ENCODE data around the gene MPV17L2.

DNA sequence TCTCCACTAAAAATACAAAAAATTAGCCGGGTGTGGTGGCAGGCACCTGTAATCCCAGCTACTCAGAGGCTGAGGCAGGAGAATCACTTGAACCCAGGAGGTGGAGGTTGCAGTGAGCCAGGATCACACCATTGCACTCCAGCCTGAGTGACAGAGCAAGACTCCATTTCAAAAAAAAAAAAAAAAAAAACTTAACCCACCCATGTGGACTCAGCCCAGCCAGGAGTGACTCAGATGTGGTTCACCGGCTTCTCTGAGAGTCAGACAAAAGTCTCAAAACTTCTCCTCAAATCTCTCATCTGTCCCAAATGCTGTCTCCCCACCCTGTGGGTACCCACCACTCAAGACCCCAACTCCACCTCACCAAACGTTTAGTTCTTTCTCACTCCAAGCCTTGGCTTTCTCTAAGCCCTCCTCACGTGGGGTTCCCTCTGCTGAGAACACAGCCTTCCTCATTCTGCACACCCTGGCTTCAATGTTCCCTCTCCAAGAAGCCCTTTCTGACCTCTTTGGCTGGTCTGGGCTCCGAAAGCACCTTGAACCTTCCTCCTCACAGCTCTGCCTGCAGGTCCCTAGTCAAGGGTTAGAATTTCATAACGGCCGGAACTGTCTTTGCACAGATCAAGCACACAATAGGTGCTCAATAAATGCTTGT lies 21.9 kb downstream of the MPV17L2 start:
- TF ChIP-seq, protein P1, sequence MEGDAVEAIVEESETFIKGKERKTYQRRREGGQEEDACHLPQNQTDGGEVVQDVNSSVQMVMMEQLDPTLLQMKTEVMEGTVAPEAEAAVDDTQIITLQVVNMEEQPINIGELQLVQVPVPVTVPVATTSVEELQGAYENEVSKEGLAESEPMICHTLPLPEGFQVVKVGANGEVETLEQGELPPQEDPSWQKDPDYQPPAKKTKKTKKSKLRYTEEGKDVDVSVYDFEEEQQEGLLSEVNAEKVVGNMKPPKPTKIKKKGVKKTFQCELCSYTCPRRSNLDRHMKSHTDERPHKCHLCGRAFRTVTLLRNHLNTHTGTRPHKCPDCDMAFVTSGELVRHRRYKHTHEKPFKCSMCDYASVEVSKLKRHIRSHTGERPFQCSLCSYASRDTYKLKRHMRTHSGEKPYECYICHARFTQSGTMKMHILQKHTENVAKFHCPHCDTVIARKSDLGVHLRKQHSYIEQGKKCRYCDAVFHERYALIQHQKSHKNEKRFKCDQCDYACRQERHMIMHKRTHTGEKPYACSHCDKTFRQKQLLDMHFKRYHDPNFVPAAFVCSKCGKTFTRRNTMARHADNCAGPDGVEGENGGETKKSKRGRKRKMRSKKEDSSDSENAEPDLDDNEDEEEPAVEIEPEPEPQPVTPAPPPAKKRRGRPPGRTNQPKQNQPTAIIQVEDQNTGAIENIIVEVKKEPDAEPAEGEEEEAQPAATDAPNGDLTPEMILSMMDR (IDR thresholded peaks at IDR 0.05), result no peak
- TF ChIP-seq ZFX (IDR thresholded peaks at IDR 0.05; ENCODE audit: borderline replicate concordance), result no peak

Data from 22Rv1 (cell line).